T-cell (primary cell): ENCODE measurements around the gene ARID3A. TPM values are rescaled to one million over a fixed set of nuclear protein-coding genes. Genes with fewer than 3 reads are reported as not detected.

Experiments
- ATAC-seq, 4 experiments: fragments of 200-7000 bp in 3 of 4; fragments of 150-1000 bp in 1 of 4; cut with Tn5 transposase; replicated peaks in 1 of 4; 1 replicate in 3 of 4; 2 replicates in 1 of 4; pipeline ENCODE4 v1.10.0; 2021; ENCODE audit warnings: moderate library complexity in 3 of 4, mild to moderate bottlenecking in 2 of 4, moderate number of reproducible peaks in 1 of 4
- CTCF ChIA-PET, 2 donors: fragments of 300-600 bp; sonication (Branson Sonifier 250); formaldehyde crosslinking; loops; one replicate each; lab custom pipeline; 2022; ENCODE audit warnings: antibody characterized with exemption in 2 of 2; lab: Charles Lee
- POLR2A ChIA-PET, 2 donors: fragments of 300-600 bp; sonication (Branson Sonifier 250); formaldehyde crosslinking; loops; one replicate each; lab custom pipeline; 2022; ENCODE audit warnings: antibody characterized with exemption in 2 of 2; lab: Charles Lee
- DNase-seq, 35 experiments: peaks; one replicate each; pipeline versions ENCODE4 v3.0.0 to v3.0.0-alpha.2; 2013 to 2023
- H3K27ac ChIP-seq: one replicate; pipeline ENCODE4 v1.5.1; 2013; ENCODE audit warnings: low read length
- H3K27me3 ChIP-seq, 2 experiments: replicated peaks in 1 of 2; 1 replicate in 1 of 2; 2 replicates in 1 of 2; pipeline versions ENCODE4 v1.6.1 to v1.7.0; 2013; ENCODE audit warnings: low read length in 1 of 2, mixed read lengths in 1 of 2; ENCODE audit not compliant: control insufficient read depth in 2 of 2, insufficient read depth in 2 of 2; ENCODE audit errors: extremely low read depth in 1 of 2
- H3K36me3 ChIP-seq, 2 donors: 1 replicate in 1 of 2; 2 replicates in 1 of 2; pipeline versions ENCODE4 v1.6.1 to v1.7.0; 2013; ENCODE audit warnings: low read length in 1 of 2; ENCODE audit not compliant: control insufficient read depth in 2 of 2, insufficient read depth in 1 of 2; ENCODE audit errors: extremely low read depth in 1 of 2
- H3K4me1 ChIP-seq, 2 experiments: 1 replicate in 1 of 2; 2 replicates in 1 of 2; pipeline versions ENCODE4 v1.6.1 to v1.7.0; 2013; ENCODE audit warnings: low read length in 2 of 2, mixed read lengths in 1 of 2; ENCODE audit not compliant: insufficient read depth in 2 of 2, control insufficient read depth in 1 of 2; ENCODE audit errors: extremely low read depth in 1 of 2
- H3K4me3 ChIP-seq, 2 donors: 1 replicate in 1 of 2; 2 replicates in 1 of 2; pipeline versions ENCODE4 v1.5.1 to v1.7.0; 2013; ENCODE audit warnings: mild to moderate bottlenecking in 2 of 2, low read length in 1 of 2, moderate library complexity in 1 of 2; ENCODE audit not compliant: control insufficient read depth in 1 of 2; ENCODE audit errors: extremely low read depth in 1 of 2
- H3K9me3 ChIP-seq: 2 replicates; pipeline ENCODE4 v1.7.0; 2013
- H3K27ac Mint-ChIP-seq, 2 donors: one replicate each; pipeline ENCODE4 v1.8.0; 2020 to 2021; ENCODE audit warnings: mild to moderate bottlenecking in 2 of 2, mixed read lengths in 2 of 2
- H3K27me3 Mint-ChIP-seq, 2 donors: one replicate each; pipeline ENCODE4 v1.8.0; 2021 to 2022; ENCODE audit warnings: mixed read lengths in 2 of 2
- H3K36me3 Mint-ChIP-seq: one replicate; pipeline ENCODE4 v1.8.0; 2021; ENCODE audit warnings: mixed read lengths
- H3K4me1 Mint-ChIP-seq, 3 donors: one replicate each; pipeline ENCODE4 v1.8.0; 2020 to 2022; ENCODE audit warnings: mixed read lengths in 3 of 3, mild to moderate bottlenecking in 1 of 3
- H3K4me3 Mint-ChIP-seq, 3 donors: one replicate each; pipeline ENCODE4 v1.8.0; 2020 to 2022; ENCODE audit warnings: mild to moderate bottlenecking in 3 of 3, mixed read lengths in 3 of 3, moderate library complexity in 3 of 3
- H3K9me3 Mint-ChIP-seq, 3 donors: one replicate each; pipeline ENCODE4 v1.8.0; 2020 to 2022; ENCODE audit warnings: mixed read lengths in 3 of 3
- WGBS: methylation state at CpG from one replicate; pipeline ENCODE4 v1.1.5; 2013; ENCODE audit warnings: missing lambda C conversion rate; ENCODE audit not compliant: insufficient coverage; 5-methylcytosine and 5-hydroxymethylcytosine counted together
- total RNA-seq, 35 experiments: library from RNA in 6 of 35; stranded (reverse) in 6 of 35; fragments of 120-200 nt in 1 of 35; gene quantifications; one replicate each; pipeline versions ENCODE4 v1.2.1 to v1.2.4 and lab custom pipeline; 2013 to 2026

ARID3A gene
- total RNA-seq, 5 donors from 2014 or later (not counting 1 experiment from before 2014, with no cell fraction given) = 9.8 to 13.2 (median 12.0) TPM

GRCh38 chr19:1010586-1011510 is 85.0 kb downstream of the ARID3A start:
- DNase-seq (no peak), ATAC-seq (no peak)
- Histone ChIP-seq H3K27ac (no peak overlapping the region), H3K27me3 (no peaks in the 10 kb centered on the region), H3K36me3 (peaks cover 19 to 33% of the 10 kb centered on the region in 2 donors), H3K4me1 (peaks cover 0 to 20% of the 10 kb centered on the region in 2 experiments), H3K9me3 (no peaks in the 10 kb centered on the region), H3K4me3 (no peak overlapping the region)
- whole genome bisulfite sequencing = 95% methylated on average over 39 of the region's 56 CpGs
- no peak overlapping the region for H3K27ac Mint-ChIP-seq
- H3K36me3 Mint-ChIP-seq = no peaks in the 10 kb centered on the region
- ChIA-PET CTCF (no interaction called here), POLR2A (no interaction called here)
- no peak overlapping the region for H3K4me3 Mint-ChIP-seq
- no peaks in the 10 kb centered on the region for H3K9me3 Mint-ChIP-seq
- H3K27me3 Mint-ChIP-seq = no peaks in the 10 kb centered on the region
- H3K4me1 Mint-ChIP-seq = peaks cover 0 to 7% (median 6%) of the 10 kb centered on the region in 3 donors

- Histone ChIP-seq H3K27me3 (no peaks in the 10 kb centered on the region), H3K4me1 (peaks cover 0 to 30% of the 10 kb centered on the region in 2 experiments), H3K36me3 (peaks cover 19 to 40% of the 10 kb centered on the region in 2 donors), H3K9me3 (no peaks in the 10 kb centered on the region), H3K27ac (no peak overlapping the region), H3K4me3 (no peak overlapping the region)
- ATAC-seq = no peak
- Mint-ChIP-seq H3K27me3 (no peaks in the 10 kb centered on the region), H3K27ac (no peak overlapping the region), H3K4me1 (peaks cover 2 to 15% (median 15%) of the 10 kb centered on the region in 3 donors), H3K4me3 (no peak overlapping the region), H3K36me3 (no peaks in the 10 kb centered on the region), H3K9me3 (no peaks in the 10 kb centered on the region)
- ChIA-PET CTCF (no interaction called here), POLR2A (no interaction called here)
- no peak for DNase-seq
- WGBS = 98% methylated on average over 36 of the region's 36 CpGs
These were observed 86.0 kb downstream of the ARID3A start for GRCh38 chr19:1011831-1012333.

GRCh38 chr19:1012334-1012733 is 86.5 kb downstream of the ARID3A start:
- no peaks in the 10 kb centered on the region for H3K27me3 ChIP-seq
- H3K9me3 ChIP-seq = no peaks in the 10 kb centered on the region
- no peak overlapping the region for H3K27ac ChIP-seq
- no peak overlapping the region for H3K4me3 ChIP-seq
- H3K4me1 Mint-ChIP-seq = peaks cover 6 to 20% (median 20%) of the 10 kb centered on the region in 3 donors
- peaks cover 19 to 40% of the 10 kb centered on the region in 2 donors for H3K36me3 ChIP-seq
- H3K4me3 Mint-ChIP-seq = no peak overlapping the region
- H3K9me3 Mint-ChIP-seq = no peaks in the 10 kb centered on the region
- POLR2A ChIA-PET = no interaction called here
- ATAC-seq (no peak), DNase-seq (no peak)
- H3K27me3 Mint-ChIP-seq = no peaks in the 10 kb centered on the region
- no peak overlapping the region for H3K27ac Mint-ChIP-seq
- WGBS = 95% methylated on average over 18 of the region's 18 CpGs
- H3K36me3 Mint-ChIP-seq = no peaks in the 10 kb centered on the region
- CTCF ChIA-PET = no interaction called here
- H3K4me1 ChIP-seq = peaks cover 0 to 34% of the 10 kb centered on the region in 2 experiments

- H3K27me3 Mint-ChIP-seq = no peaks in the 10 kb centered on the region
- no peak for ATAC-seq
- H3K36me3 Mint-ChIP-seq = no peaks in the 10 kb centered on the region
- no peaks in the 10 kb centered on the region for H3K9me3 Mint-ChIP-seq
- peaks cover 14 to 29% (median 28%) of the 10 kb centered on the region in 3 donors for H3K4me1 Mint-ChIP-seq
- Histone ChIP-seq H3K4me1 (peaks cover under 1 to 43% of the 10 kb centered on the region in 2 experiments), H3K36me3 (peaks cover 19 to 40% of the 10 kb centered on the region in 2 donors), H3K27ac (no peak overlapping the region), H3K4me3 (no peak overlapping the region), H3K27me3 (no peaks in the 10 kb centered on the region), H3K9me3 (no peaks in the 10 kb centered on the region)
- no peak overlapping the region for H3K27ac Mint-ChIP-seq
- 93% methylated on average over 10 of the region's 10 CpGs for WGBS
- no peak for DNase-seq
- H3K4me3 Mint-ChIP-seq = no peak overlapping the region
- CTCF ChIA-PET = no interaction called here
- POLR2A ChIA-PET = interaction anchor here (0.6 to 0.8 kb wide), 3 partner anchors 12 to 120 kb away, joined by 3 to 6 read pairs (median 4); partner anchors contain the start of genes MED16 (in 1 of the 2) and RNU6-9 (in 1 of the 2)
These were observed 87.4 kb downstream of the ARID3A start for GRCh38 chr19:1013218-1013617.

GRCh38 chr19:1014161-1015060 is 88.6 kb downstream of the ARID3A start:
- no peaks in the 10 kb centered on the region for H3K27me3 Mint-ChIP-seq
- Histone ChIP-seq H3K4me3 (no peak overlapping the region), H3K27me3 (no peaks in the 10 kb centered on the region), H3K9me3 (no peaks in the 10 kb centered on the region), H3K4me1 (peaks cover 8 to 55% of the 10 kb centered on the region in 2 experiments), H3K27ac (no peak overlapping the region), H3K36me3 (peaks cover 15 to 40% of the 10 kb centered on the region in 2 donors)
- WGBS = 91% methylated on average over 43 of the region's 49 CpGs
- POLR2A ChIA-PET = interaction anchor here in 1 of 2 donors (0.8 kb wide), 1 partner anchor 121 kb away, joined by 6 read pairs; the partner anchor contains the start of genes MED16 and RNU6-9
- H3K4me1 Mint-ChIP-seq = peaks cover 24 to 40% (median 38%) of the 10 kb centered on the region in 3 donors
- ATAC-seq = no peak
- H3K36me3 Mint-ChIP-seq = no peaks in the 10 kb centered on the region
- CTCF ChIA-PET = no interaction called here
- H3K9me3 Mint-ChIP-seq = no peaks in the 10 kb centered on the region
- no peak for DNase-seq
- H3K4me3 Mint-ChIP-seq = no peak overlapping the region
- peak overlapping the region in 1 of 2 donors; percentile 48 for H3K27ac Mint-ChIP-seq
